RKO (cell line): ENCODE measurements around the gene ANKRD7.
A peak's percentile ranks its signal among the peaks of the same experiment; 100 is the strongest.
"Not testable (repeated sequence)": the region's sequence is repeated elsewhere in the genome, so short reads cannot be mapped to it uniquely, and the experiment has no call there.

Source experiments
- DNase-seq: peaks from one replicate; pipeline ENCODE4 v3.0.0-alpha.2; 2016; ENCODE audit warnings: low spot score

ANKRD7 gene

DNA sequence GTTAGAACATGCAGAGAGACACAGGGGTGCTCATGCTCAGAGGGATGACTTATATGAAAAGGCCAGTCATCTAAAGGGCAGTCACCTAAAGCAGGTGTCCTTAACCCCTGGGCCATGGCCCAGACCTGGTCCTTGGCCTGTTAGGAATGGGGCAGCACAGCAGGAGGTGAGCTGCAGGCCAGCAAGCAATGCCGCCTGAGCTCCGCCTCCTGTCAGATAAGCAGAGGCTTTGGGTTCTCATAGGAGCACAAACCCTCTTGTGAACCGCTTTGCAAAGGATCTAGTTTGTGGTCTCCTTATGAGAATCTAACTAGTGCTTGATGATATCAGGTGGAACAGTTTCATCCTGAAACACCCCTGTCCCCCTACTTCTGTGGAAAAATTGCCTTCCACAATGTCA, 14.5 kb downstream of the ANKRD7 start:
- no peak for DNase-seq

DNA sequence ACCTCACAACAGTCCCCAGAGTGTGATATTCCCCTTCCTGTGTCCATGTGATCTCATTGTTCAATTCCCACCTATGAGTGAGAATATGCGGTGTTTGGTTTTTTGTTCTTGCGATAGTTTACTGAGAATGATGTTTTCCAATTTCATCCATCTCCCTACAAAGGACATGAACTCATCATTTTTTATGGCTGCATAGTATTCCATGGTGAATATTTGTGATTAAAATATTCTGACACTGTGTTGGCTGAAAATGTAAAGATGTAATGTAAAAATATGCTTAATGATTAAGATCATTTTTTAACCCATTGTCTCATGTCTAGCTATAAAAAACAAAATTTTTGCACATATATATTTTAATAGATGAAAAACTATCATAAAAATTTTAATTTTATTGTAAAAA, 15.8 kb downstream of the ANKRD7 start:
- not testable (repeated sequence) for DNase-seq

DNA sequence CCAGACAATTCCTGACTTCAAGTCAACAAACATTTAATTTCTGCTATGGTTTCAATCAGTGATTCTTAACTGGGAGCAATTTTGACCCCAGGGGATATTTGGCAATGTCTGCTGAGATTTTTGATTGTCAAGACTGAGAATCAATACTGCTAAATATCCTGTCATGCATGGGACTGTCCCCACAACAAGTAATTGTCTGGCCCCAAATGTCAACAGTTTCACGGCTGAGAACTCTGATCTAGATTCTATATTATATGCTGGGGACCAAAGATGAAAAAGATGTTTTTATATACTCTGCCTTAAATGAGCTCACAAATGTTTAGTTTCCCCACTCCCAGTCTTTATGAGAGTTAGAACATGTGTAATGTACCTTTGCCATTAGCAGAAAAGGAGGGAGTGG, 19.2 kb downstream of the ANKRD7 start:
- DNase-seq, result no peak

DNA sequence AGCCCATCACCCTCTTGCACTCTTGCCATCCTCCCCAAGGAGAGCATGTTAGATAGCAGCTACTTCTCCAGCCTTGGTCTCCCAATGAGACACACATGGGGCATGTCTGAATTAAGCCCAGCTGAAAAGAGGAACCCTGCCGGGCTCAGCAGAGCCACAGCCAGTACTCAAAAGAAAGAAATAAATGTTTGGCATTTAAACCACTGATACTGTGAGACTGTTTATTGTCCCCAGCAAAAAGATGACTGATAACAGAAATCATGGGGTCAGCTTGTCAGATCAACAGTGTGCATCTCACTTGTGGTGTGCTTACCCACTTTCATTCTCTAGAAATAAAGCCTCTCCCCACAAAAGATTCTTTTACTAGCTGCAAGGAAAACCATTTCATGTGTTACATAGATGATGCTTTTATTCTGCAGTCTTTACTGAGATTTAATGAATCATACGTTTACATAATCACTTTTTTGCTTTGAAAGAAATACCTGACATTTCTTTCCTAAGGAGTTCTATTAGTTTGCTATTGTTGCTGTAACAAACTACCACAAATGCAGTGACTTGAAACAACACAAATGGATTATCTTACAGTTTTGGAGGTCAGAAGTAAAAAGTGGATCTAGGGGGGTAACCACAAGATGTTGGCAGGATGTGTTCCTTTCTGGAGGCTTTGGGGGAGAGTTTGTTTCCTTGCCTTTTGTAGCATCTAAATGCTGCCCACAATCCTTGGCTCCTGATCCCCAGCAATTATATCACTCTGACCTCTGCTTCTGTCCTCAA, 20.9 kb downstream of the ANKRD7 start:
- no peak for DNase-seq

DNA sequence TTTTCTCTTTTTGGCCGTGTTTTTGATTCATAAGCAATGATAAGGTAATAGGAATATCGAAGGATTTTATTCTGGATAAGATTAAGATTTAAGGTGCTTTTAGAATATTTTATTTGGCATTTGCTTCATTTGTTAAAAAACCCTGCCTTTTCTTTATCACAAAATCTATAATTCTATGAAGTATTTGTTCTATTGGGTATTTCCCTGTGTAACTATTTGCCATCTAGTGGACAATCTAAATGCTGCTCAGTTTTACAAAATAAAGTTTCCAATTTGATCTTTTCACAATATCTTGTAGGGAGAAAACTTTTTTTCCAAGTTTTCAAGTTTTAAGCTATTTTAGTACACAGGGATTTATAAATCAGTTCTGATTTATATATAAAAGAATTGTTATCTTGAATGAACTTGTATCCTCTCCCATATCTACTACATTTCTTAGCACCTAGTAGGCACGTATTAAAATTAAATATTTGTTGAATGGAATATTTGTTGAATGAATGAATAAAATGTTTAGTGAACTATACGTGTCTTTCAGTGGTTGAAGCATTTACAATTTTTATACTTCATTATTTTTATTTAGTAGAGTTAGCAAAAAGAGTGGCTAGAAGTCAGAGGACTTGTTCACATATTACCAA, 26.5 kb downstream of the ANKRD7 start:
- peak; percentile 32 for DNase-seq

DNA sequence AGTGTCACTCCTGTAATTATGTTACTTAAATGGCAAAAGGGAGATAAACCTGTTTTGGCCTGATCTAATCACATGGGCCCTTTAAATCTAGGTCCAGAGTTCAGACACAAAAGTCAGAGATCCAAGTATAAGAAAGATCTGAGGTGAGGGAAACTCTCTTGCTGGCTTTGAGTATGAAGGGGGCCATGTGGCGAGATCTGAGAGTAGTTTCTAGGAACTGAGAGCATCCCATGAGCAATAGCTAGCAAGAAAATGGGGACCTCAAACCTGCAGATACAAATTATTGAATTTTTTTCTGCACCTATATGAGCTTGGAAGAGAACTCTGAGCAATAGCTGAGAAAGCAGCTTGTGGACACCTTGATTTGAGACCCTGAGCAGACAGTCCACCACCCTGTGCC, 27.6 kb downstream of the ANKRD7 start:
- DNase-seq, result no peak

DNA sequence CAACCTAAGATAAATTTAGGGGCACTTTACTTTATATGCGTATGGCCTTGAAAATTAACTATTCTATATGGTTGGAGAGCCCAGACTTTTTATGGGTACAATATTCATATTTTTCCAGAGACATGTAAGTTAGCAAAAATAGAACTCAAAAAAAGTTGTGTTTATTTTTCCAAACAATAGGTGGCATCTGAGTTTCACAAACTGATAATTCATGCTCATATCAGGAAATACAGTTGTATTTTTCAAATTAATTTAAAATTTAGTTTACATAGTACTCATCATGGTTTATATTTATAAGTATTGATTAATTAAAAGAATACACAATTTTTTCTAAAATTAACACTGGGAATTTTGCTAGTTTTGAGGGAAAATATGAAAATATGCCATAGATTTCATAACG, 34.6 kb downstream of the ANKRD7 start:
- DNase-seq, result peak; percentile 35

DNA sequence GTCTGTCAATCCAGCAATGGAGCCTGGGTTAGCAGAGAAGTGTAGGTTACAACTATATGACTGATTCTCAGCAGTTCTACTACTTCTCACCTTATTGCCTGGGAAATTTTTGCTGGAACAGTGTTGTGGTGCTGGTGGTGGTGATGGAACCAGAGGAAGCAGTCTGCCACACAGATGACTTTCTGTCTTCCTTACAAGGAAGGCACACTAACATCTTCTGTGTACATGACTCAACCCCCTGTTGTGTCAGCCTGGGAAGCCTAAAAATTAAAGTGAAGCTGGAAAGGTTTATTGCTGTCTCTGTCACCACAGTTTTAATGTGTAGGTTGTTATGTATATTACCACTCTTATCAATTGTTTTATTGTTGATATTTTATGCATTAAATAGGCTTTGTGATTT, 40.3 kb downstream of the ANKRD7 start:
- no peak for DNase-seq

DNA sequence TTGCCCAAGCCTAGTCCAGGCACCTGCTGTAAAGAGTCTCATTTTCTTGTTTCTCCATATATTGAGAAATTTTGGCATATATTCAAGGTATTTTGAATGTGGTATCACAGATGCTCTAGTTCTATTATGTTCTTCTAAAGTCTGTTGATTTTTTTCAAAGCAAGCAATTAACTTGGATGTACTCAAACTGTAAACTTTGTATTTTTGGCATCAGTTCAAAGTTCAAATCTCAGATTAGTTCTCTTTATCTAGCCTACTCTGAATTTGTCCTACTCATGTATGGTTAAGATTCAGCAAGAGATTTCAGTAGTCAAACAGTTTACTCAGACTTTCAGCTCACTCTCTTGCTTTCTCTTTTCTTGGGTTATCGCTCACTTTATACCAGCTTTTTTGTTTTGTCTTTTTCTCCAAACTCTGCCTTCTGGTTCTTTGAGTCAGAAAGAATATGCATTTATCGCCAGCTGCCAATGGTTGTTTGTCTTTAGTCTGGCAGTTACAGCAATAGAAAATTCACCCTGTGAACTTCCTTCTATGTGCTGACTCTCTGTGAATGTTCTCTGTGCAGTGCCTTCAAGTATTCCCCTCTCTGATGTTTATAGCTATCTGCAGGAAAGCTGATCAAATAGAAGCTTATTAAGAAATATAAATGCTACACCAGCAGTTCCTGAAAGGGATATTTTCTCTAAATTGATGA, 56.0 kb downstream of the ANKRD7 start:
- DNase-seq, result no peak

DNA sequence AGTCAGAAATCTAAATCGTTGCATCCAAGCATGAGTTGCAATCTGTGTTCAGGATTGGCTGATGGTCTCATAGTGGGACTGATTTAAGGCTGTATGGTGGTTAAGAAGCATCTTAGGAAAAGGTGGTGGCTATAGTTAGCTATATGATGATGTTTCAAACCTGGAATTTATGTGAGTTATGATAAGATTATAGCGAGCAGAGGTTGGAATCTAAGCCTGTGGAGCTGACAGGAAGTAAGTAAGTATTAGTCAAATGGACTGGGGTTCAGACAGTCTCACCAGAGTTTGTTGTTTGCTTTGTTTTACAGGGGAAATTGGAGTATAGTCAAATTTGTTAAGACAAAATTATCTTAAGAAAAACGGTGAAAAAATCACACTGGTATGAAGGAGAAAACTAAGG, 56.7 kb downstream of the ANKRD7 start:
- DNase-seq, result no peak

DNA sequence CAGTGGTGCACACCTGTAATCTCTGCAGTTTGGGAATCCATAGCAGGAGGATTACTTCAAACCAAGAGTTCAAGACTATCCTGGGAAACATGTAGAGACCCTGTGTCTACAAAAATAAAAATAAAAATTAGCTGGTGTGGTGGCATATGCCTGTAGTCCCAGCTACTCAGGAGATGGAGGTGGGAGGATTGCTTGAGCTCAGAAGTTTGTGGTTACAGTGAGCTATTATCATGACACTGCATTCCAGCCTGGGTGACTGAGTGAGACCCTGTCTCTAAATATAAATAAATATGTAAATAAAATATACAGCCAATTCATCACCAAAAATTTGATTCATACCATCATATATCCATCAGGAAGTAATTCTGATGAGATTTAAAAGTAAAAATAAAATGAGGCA, 60.9 kb downstream of the ANKRD7 start:
- no peak for DNase-seq

DNA sequence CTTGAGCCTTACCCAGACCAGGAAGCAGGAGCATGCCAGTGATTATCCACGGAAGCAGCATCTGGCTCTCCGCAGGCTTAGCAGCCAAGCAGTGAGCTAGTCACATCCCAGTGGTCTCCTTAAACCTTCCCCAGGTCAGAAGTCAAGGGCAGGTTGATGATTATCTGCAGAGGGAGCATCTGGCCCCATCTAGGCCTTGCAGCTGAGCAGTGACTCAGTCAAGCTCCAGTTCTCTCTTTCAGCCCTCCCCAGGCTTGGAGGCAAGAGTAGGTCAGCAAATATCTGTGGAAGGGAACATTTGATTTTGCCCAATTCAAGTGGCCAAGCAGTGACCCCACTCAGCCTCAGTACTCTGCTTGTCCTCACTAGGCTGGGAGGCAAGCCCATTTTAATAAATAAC, 61.6 kb downstream of the ANKRD7 start:
- no peak for DNase-seq

DNA sequence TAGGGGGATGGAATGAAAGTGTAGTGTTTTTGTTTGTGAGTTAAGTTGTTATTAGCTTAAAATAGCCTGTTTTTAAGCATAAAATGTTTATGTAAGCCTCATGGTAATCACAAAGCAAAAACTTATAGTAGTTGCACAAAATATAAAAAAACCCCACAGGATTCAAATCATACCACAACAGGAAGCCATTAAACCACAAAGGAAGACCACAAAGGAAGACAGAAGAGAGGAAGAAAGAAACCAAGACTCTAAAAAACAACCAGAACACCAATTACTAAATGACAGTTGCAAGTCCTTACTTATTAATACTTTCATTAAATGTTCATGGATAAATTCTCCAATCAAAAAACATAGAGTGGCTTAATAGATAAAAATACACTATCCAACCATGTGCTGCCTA, 63.6 kb downstream of the ANKRD7 start:
- no peak for DNase-seq

DNA sequence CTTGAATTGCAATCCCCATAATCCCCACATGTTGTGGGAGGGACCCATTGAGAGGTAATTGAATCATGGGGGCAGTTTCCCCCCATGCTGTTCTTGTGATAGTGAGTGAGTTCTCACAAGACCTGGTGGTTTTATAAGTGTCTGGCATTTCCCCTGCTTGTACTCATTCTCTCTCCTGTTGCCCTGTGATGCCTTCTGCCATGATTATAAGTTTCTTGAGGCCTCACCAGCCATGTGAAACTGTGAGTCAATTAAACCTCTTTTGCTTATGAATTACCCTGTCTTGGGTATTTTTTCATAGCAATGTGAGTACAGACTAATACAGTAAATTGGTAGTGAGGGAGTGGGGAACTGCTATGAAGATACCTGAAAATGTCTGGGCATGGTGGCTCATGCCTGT, 65.0 kb downstream of the ANKRD7 start:
- DNase-seq, result no peak
